Endothelial cell of umbilical vein (primary cell): ENCODE data around the gene SENP6. TPM values are rescaled to one million over a fixed set of nuclear protein-coding genes. Genes with fewer than 3 reads are reported as not detected.

Source experiments
- BruUV-seq: library from RNA; stranded (reverse); fragments of 400-500 nt; replicated peaks from 2 replicates; lab custom pipeline; 2021; lab: Mats Ljungman, UMichigan
- CTCF ChIA-PET: fragments of 300-600, 350-600 bp; sonication (Branson Sonifier 250); formaldehyde crosslinking; loops from one replicate; lab custom pipeline; 2021; ENCODE audit warnings: antibody characterized with exemption, inconsistent platforms; lab: Charles Lee
- POLR2A ChIA-PET: fragments of 300-600, 350-600 bp; sonication (Branson Sonifier 250); formaldehyde crosslinking; loops from one replicate; lab custom pipeline; 2021; ENCODE audit warnings: antibody characterized with exemption, inconsistent platforms; lab: Charles Lee
- DNase-seq: peaks from one replicate; pipeline ENCODE4 v3.0.0-alpha.2; 2011; ENCODE audit warnings: low read depth, low spot score
- FAIRE-seq: peaks from 2 replicates; lab custom pipeline; 2011; peaks lifted over from hg19 to GRCh38; lab: Jason Lieb, UNC
- H2AFZ ChIP-seq: 2 replicates; pipeline ENCODE4 v1.6.0; 2012; ENCODE audit warnings: low read depth, low read length, control low read depth, inconsistent platforms
- H3K27ac ChIP-seq: 2 replicates; pipeline ENCODE4 v1.5.1; 2011; ENCODE audit warnings: low read depth, mild to moderate bottlenecking, control low read depth, low read length, moderate library complexity; ENCODE audit not compliant: insufficient read depth
- H3K27me3 ChIP-seq, 2 experiments: 2 replicates each; pipeline versions ENCODE4 v1.6.0 to v1.6.1; 2011; ENCODE audit warnings: low read length in 2 of 2, mixed read lengths in 1 of 2; ENCODE audit not compliant: control insufficient read depth in 2 of 2, insufficient read depth in 2 of 2
- H3K36me3 ChIP-seq, 2 experiments: 2 replicates in 1 of 2; 3 replicates in 1 of 2; pipeline ENCODE4 v1.5.1; 2011; ENCODE audit warnings: low read length in 2 of 2, mild to moderate bottlenecking in 1 of 2, moderate library complexity in 1 of 2; ENCODE audit not compliant: control insufficient read depth in 2 of 2, insufficient read depth in 2 of 2; ENCODE audit errors: extremely low read depth in 1 of 2
- H3K4me1 ChIP-seq: 3 replicates; pipeline ENCODE4 v1.5.1; 2011; ENCODE audit warnings: mild to moderate bottlenecking, low read length; ENCODE audit not compliant: control insufficient read depth, insufficient read depth; ENCODE audit errors: extremely low read depth
- H3K4me2 ChIP-seq: 2 replicates; pipeline ENCODE4 v1.6.1; 2011; ENCODE audit warnings: low read length, control low read depth, mixed read lengths; ENCODE audit not compliant: insufficient read depth
- H3K4me3 ChIP-seq, 3 experiments: fragments of 200-600 bp in 1 of 3; sonication (generic), shearing (Covaris generic) in 1 of 3; replicated peaks in 1 of 3; 2 replicates each; pipeline ENCODE4 v1.5.1; 2011 to 2016; ENCODE audit warnings: control low read depth in 3 of 3, low read length in 3 of 3, mild to moderate bottlenecking in 2 of 3, inconsistent platforms in 1 of 3, low read depth in 1 of 3, moderate library complexity in 1 of 3; ENCODE audit not compliant: insufficient read depth in 1 of 3
- H3K79me2 ChIP-seq: 2 replicates; pipeline ENCODE4 v1.6.0; 2012; ENCODE audit warnings: low read length, inconsistent platforms; ENCODE audit not compliant: control insufficient read depth, insufficient read depth
- H3K9ac ChIP-seq: replicated peaks from 2 replicates; pipeline ENCODE3; 2011; ENCODE audit warnings: low read length, control low read depth; ENCODE audit not compliant: insufficient read depth; ENCODE audit errors: extremely low read depth
- H3K9me1 ChIP-seq: replicated peaks from 3 replicates; pipeline ENCODE4 v1.6.0; 2011; ENCODE audit warnings: mild to moderate bottlenecking, low read length; ENCODE audit not compliant: control insufficient read depth, insufficient read depth; ENCODE audit errors: extremely low read depth
- H3K9me3 ChIP-seq: replicated peaks from 2 replicates; pipeline ENCODE4 v1.5.1; 2012; ENCODE audit warnings: low read length, inconsistent platforms; ENCODE audit not compliant: control insufficient read depth, insufficient read depth
- H4K20me1 ChIP-seq: replicated peaks from 2 replicates; pipeline ENCODE3; 2011; ENCODE audit warnings: mild to moderate bottlenecking, low read length; ENCODE audit not compliant: control insufficient read depth, insufficient read depth; ENCODE audit errors: extremely low read depth
- EZH2 ChIP-seq: IDR thresholded peaks from 2 replicates; pipeline ENCODE4 v1.6.1; 2012; ENCODE audit warnings: borderline replicate concordance, low read depth, mild to moderate bottlenecking, moderate library complexity, low read length, inconsistent platforms; ENCODE audit not compliant: severe bottlenecking
- POLR2AphosphoS5 ChIP-seq: IDR thresholded peaks from 2 replicates; pipeline ENCODE4 v1.6.1; 2012; ENCODE audit warnings: low read depth, mild to moderate bottlenecking, control low read depth, low read length, moderate library complexity; ENCODE audit not compliant: insufficient read depth
- dilution Hi-C: fragments of 300-500 bp; cut with MboI; formaldehyde crosslinking; loops from one replicate; pipeline ENCODE4 v1.15.0; 2019; ENCODE audit warnings: low sequenced_read_pairs; ENCODE audit not compliant: extremely low pct_ligation_motif_present
- intact Hi-C: fragments of 100-400 bp; cut with micrococcal nuclease; formaldehyde crosslinking; loops from one replicate; pipeline ENCODE4 v1.10.0; 2022
- polyA plus RNA-seq, 4 experiments: library from polyadenylated mRNA; depleted of rRNA in 3 of 4; stranded (reverse) in 3 of 4; unstranded in 1 of 4; fragments of >200 nt; gene quantifications; 2 replicates each; pipeline versions ENCODE4 v1.2.1 to v1.2.3, GENCODE V29; 2011 to 2012; ENCODE audit warnings: missing spikeins in 1 of 4
- small RNA-seq: library from RNA; depleted of rRNA; stranded (forward); fragments of <200 nt; gene quantifications from one replicate; pipeline ENCODE3, GENCODE V24; 2012; ENCODE audit warnings: low replicate concordance, low read depth; ENCODE audit not compliant: insufficient read depth, insufficient read length
- total RNA-seq: library from RNA; stranded (reverse); gene quantifications from 2 replicates; pipeline ENCODE4 v1.2.3, GENCODE V29; 2021

Gene SENP6
- total and polyA plus RNA-seq, 2 donors (not counting 3 experiments of a cell fraction or from before 2014, with no cell fraction given): 11.5 to 99.1 TPM

- CTCF ChIA-PET: interaction anchor here (1.3 kb wide), 1 partner anchor 25 kb away, joined by 4 read pairs; no protein-coding TSS in a partner anchor
- intact Hi-C loops: no loop called here
These were observed 164.7 kb downstream of the SENP6 start for GRCh38 chr6:75766387-75766786.

More at GRCh38 chr6:75766387-75766786, 164.7 kb downstream of the SENP6 start:
- Histone ChIP-seq H3K79me2 (peaks cover 31% of the 10 kb centered on the region), H3K9me1 (no peaks in the 10 kb centered on the region), H3K9me3 (no peaks in the 10 kb centered on the region), H3K9ac (no peak overlapping the region), H3K36me3 (peaks cover 0 to 4% of the 10 kb centered on the region in 2 experiments), H3K4me1 (no peaks in the 10 kb centered on the region), H3K27me3 (no peaks in the 10 kb centered on the region), H3K4me3 (no peak overlapping the region), H2AFZ (no peak overlapping the region), H4K20me1 (peaks cover 12% of the 10 kb centered on the region), H3K4me2 (no peak overlapping the region), H3K27ac (no peak overlapping the region)
- DNase-seq (no peak), FAIRE-seq (no peak)
- no TSS peak for BruUV-seq
- dilution Hi-C loops: no loop called here
- POLR2A ChIA-PET: no interaction called here
- TF ChIP-seq POLR2AphosphoS5: no peak
- TF ChIP-seq EZH2: no peak

Small RNA genes lying within 50 kb of the gene (small RNA-seq; reads per million reads assigned to genes)
- not detected for gene RNU6-1016P
- gene RNU6-1338P: not detected
- not detected for gene RNU6-155P

Other genes with a start within 250 kb of the SENP6 start
- gene FILIP1, start 108.1 kb upstream of the SENP6 start, total RNA-seq: 12.6 and 13.7 TPM in 2 replicates
- gene FILIP1, start 108.1 kb upstream of the SENP6 start, polyA plus RNA-seq: 2.8 and 2.9 TPM in 2 replicates
- 68.0 and 75.0 TPM in 2 replicates for gene MYO6, start 147.4 kb downstream of the SENP6 start, total RNA-seq
- 12.5 and 15.5 TPM in 2 replicates for gene MYO6, start 147.4 kb downstream of the SENP6 start, polyA plus RNA-seq